CD4-positive, alpha-beta T cell treated with Interleukin-10 for 1 hour (primary cell): Measurements from ENCODE around the gene SLC12A2.

ENCODE experiments used
- DNase-seq: peaks from one replicate; pipeline ENCODE4 v3.0.0-alpha.2; 2020

The SLC12A2 gene

GRCh38 chr5:128083033-128083810 is at the start of gene SLC12A2:
Gene SLC12A2, plus strand, starts transcription at chr5:128083766. Its CDS starts 189 bp downstream, at chr5:128083955.
- DNase-seq, result peak; percentile 92

- no peak for DNase-seq
Measured at GRCh38 chr5:128035689-128036088, 47.9 kb upstream of the SLC12A2 start.

DNA sequence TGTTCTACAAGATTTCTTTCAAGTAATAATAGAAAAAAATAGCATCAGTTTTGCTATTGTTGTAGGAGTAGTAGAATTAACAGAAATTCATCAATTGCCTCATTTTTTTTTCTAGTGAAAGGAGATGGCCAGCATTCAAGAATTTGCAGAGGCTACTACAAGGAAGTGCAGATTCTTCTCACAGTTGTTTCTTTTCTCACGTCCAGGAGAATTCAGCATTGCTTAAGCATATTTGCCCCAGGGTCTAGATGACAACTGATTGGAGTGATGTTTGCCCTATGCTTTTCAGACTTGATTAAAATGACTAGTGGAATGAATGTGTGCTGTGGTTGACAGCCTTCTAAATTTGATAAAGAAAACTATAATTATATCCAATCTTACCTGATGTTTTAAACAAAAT is 46.6 kb upstream of the SLC12A2 start:
- DNase-seq, result no peak

DNA sequence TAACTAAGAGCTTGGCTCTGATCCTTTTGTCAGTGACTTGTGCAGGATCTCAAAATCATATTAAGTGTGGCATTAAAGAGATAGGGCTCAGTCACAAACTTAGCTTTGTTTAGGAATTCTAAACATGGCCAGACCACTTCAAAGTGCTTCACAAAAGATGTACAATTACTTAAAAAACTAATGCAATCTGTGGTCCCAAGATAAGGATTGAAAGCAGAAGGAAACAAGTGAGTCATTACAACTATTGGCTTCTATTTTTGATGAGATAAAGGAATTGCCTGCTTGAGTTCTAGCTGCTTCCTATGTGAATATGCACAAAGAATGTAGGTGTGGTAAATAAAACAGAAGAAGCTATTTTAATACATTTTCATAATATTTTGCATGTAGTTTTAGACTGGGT is 44.9 kb upstream of the SLC12A2 start:
- no peak for DNase-seq

DNA sequence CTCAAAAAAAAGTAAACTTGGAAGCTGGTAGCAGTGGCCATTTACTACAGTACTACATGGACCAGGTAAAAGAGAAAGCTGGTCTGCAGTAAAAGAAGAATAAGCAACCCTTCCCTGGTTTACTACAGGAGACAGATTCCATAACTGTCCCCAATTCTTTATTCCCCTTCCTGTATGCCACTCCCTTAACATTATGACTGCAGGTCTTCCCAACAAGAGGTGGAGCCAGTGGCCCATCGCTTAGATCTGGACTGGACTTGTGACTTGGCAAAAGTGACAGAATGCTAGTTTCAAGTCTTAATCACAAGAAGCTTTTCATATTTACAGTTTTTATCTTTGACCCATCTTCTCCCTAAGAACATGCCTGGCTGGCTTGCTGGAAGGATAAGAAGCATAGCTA is 42.6 kb upstream of the SLC12A2 start:
- DNase-seq, result no peak

- no peak for DNase-seq
Measured at GRCh38 chr5:128052780-128053179, 30.8 kb upstream of the SLC12A2 start.

- no peak for DNase-seq
Measured at GRCh38 chr5:128053291-128053954, 30.1 kb upstream of the SLC12A2 start.

GRCh38 chr5:128060644-128061385 is 22.8 kb upstream of the SLC12A2 start:
- no peak for DNase-seq

GRCh38 chr5:128062172-128062746 is 21.3 kb upstream of the SLC12A2 start:
- no peak for DNase-seq

GRCh38 chr5:128074171-128074570 is 9.4 kb upstream of the SLC12A2 start:
- DNase-seq, result no peak

- DNase-seq, result no peak
Measured at GRCh38 chr5:128074953-128075352, 8.6 kb upstream of the SLC12A2 start.

DNA sequence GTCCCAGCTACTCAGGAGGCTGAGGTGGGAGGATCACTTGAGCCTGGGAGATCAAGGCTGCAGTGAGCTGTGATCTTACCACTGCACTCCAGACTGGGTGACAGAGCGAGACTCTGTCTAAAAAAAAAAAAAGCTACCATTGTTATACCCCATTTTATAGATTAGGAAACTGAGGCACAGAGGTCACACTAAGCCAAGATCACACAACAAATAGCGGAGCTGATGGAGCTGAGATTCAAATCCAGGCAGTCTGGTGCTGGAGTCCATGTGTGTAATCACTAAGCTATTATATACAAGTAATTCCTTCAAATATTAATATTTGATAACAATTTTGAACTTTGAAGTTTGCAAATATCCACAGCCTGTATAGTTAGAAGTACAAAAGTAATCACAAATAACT is 6.0 kb upstream of the SLC12A2 start:
- no peak for DNase-seq

DNA sequence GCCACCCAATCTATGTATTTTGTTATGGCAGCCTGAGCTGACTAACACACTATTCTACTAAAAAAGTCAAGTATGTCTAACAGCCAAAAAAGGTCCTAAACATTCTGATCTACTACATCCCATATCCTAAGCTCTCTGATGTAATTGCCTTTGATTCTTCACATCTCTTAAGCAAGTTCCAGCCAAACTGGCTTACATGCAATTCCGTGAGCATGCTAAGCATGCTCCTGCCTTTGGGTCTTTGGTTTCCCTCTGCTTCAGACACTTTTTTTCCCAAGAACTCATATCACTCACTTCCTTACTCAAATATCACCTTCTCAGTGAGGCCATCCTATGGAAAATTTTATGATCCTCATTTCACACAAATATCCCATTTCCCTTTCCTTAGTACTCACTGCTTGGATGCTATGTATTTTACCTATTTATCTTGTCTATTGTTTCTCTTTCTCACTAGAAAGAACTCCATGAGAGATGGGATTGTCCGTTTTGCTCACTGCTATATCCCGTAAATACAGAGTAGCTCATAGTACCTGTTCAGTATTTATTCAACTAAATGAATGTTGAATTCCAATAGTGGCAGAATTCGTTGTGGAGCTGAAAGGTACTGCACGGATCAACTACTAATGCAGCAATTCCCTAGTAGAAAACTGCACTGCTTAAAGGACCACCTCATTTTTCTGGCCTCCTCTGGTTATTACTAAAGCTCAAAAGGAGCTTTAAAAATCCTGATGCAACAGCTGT is 2.3 kb upstream of the SLC12A2 start:
- DNase-seq, result no peak

GRCh38 chr5:128082551-128083032 is 974 bp upstream of the SLC12A2 start:
- DNase-seq, result no peak

DNA sequence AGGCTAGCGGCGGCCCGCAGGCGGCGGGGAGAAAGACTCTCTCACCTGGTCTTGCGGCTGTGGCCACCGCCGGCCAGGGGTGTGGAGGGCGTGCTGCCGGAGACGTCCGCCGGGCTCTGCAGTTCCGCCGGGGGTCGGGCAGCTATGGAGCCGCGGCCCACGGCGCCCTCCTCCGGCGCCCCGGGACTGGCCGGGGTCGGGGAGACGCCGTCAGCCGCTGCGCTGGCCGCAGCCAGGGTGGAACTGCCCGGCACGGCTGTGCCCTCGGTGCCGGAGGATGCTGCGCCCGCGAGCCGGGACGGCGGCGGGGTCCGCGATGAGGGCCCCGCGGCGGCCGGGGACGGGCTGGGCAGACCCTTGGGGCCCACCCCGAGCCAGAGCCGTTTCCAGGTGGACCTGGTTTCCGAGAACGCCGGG is 253 bp downstream of the SLC12A2 start:
- DNase-seq, result no peak

DNA sequence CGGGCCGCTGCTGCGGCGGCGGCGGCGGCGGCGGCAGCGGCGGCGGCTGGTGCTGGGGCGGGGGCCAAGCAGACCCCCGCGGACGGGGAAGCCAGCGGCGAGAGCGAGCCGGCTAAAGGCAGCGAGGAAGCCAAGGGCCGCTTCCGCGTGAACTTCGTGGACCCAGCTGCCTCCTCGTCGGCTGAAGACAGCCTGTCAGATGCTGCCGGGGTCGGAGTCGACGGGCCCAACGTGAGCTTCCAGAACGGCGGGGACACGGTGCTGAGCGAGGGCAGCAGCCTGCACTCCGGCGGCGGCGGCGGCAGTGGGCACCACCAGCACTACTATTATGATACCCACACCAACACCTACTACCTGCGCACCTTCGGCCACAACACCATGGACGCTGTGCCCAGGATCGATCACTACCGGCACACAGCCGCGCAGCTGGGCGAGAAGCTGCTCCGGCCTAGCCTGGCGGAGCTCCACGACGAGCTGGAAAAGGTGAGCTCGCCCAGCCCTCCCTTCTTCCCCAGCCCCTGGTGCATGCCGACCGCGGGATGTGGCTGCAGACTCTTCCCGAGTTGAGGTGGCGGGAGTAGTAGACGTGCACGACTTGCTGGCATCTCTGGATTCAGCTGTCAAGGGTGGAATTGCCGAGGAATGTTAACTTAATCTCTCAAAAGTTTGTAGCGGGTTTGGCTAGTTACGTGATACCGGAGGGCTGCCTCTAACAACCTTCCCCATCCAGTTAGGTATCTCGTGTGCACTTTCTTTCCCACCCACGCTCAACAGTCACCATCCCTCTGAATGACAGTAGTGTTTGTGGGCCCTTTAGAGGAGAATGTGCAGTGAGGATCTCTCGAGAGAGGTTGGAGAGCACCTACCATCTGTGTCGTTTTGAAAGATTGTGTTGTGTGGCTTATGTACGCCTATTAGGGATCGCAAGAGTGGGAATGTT is 932 bp downstream of the SLC12A2 start:
- peak; percentile 41 for DNase-seq

DNA sequence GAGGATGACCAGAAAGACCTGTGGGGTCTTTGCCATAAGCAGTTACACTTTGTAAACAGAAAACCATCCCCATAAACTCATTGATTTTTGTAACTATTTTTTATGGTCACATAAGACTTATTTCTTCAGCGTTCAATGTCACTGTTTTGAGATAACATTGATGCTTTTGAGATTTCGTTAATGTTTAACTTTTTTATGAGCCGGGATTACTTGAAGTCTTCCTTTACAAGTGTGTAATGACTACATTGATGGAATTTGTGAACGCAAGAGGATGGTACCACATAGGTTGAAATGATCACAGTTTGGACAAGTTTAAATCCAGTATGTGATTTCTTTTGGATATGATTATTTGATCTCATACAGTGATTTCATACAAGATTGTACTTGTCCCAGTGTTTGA is 1.8 kb downstream of the SLC12A2 start:
- no peak for DNase-seq

DNA sequence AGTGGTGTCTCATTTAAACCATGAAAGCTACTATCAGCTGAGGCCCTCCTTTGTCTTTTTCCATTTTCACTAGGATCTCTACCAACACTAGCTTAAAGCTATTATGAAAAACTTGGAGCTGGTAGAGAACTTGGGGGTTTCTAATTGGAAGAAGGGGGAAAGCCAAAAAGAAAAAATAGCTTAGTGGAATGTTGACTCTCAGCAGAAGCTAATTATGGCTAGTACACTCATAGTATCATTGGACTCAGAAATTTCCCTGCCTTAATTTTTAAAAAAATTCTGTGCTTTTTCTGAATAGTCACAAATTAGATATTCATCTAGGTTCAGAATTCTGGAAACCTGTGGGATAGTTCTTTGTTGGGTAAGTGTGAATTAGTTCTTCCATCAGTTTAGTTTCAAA is 8.0 kb downstream of the SLC12A2 start:
- no peak for DNase-seq

DNA sequence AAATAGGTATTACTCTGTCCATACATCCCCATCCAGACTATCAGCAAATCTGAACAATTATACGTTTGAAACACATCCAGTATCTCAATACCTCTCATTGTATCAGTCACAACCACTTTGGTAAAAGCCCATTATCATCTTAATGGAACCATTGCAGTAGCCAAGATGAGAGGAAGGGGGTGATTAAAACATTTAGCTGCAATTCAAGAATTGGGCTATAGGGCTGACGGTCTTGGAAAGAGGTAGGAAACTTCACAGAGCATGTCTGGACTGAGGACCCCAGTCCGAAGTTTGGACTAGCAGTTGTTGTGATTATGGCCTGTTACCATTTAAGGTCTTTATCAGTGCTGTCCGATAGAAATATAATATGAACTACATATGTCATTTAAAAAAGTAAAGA is 8.6 kb downstream of the SLC12A2 start:
- DNase-seq, result no peak

GRCh38 chr5:128093368-128093767 is 9.8 kb downstream of the SLC12A2 start:
- DNase-seq, result no peak

GRCh38 chr5:128097224-128097623 is 13.7 kb downstream of the SLC12A2 start:
- no peak for DNase-seq
